HepG2 (cell line): ENCODE measurements around the gene GEMIN8. TPM values are rescaled to one million over a fixed set of nuclear protein-coding genes. Genes with fewer than 3 reads are reported as not detected.

Experiments
- CENPX ChIP-seq: sonication (generic); formaldehyde crosslinking; IDR thresholded peaks from 2 replicates; pipeline ENCODE4 v1.9.0; 2021; ENCODE audit warnings: mild to moderate bottlenecking, missing genetic modification reagents, moderate library complexity
- HNRNPLL ChIP-seq: fragments of 200-400 bp; formaldehyde crosslinking; IDR thresholded peaks from 2 replicates; pipeline ENCODE4 v1.6.1; 2017; ENCODE audit warnings: mild to moderate bottlenecking, low read depth, low read length; ENCODE audit not compliant: poor library complexity, severe bottlenecking
- KMT2A ChIP-seq: sonication (generic); formaldehyde crosslinking; IDR thresholded peaks from 2 replicates; pipeline ENCODE4 v1.4.0; 2020; ENCODE audit warnings: missing genetic modification reagents
- MAFG ChIP-seq: sonication (generic); formaldehyde crosslinking; IDR thresholded peaks from 2 replicates; pipeline ENCODE4 v1.5.1; 2020; ENCODE audit warnings: mild to moderate bottlenecking, missing genetic modification reagents
- MEIS1 ChIP-seq: sonication (generic); formaldehyde crosslinking; IDR thresholded peaks from 2 replicates; pipeline ENCODE4 v1.9.0; 2021; ENCODE audit warnings: mild to moderate bottlenecking, missing genetic modification reagents, moderate library complexity, borderline replicate concordance
- STAG1 ChIP-seq: sonication (generic); formaldehyde crosslinking; IDR thresholded peaks from 2 replicates; pipeline ENCODE4 v1.4.0; 2020; ENCODE audit warnings: missing genetic modification reagents
- ZFP82 ChIP-seq: sonication (generic); formaldehyde crosslinking; IDR thresholded peaks from 2 replicates; pipeline ENCODE4 v1.5.1; 2020; ENCODE audit warnings: mild to moderate bottlenecking, missing genetic modification reagents, borderline replicate concordance
- ZNF275 ChIP-seq: sonication (generic); formaldehyde crosslinking; IDR thresholded peaks from 2 replicates; pipeline ENCODE4 v1.8.0; 2022; ENCODE audit warnings: missing genetic modification reagents, mild to moderate bottlenecking, inconsistent platforms, borderline replicate concordance
- ZNF337 ChIP-seq: sonication (generic); formaldehyde crosslinking; IDR thresholded peaks from 2 replicates; pipeline ENCODE4 v1.5.1; 2020; ENCODE audit warnings: missing genetic modification reagents, low read depth, mild to moderate bottlenecking, borderline replicate concordance
- ZNF354B ChIP-seq: sonication (generic); formaldehyde crosslinking; IDR thresholded peaks from 2 replicates; pipeline ENCODE4 v1.8.0; 2022; ENCODE audit warnings: mild to moderate bottlenecking, missing genetic modification reagents
- ZNF496 ChIP-seq: sonication (generic); formaldehyde crosslinking; IDR thresholded peaks from 2 replicates; pipeline ENCODE4 v1.8.1; 2023; ENCODE audit warnings: mild to moderate bottlenecking, moderate library complexity, missing genetic modification reagents; ENCODE audit not compliant: insufficient replicate concordance
- ZNF709 ChIP-seq: sonication (generic); formaldehyde crosslinking; IDR thresholded peaks from 2 replicates; pipeline ENCODE4 v1.5.0; 2020; ENCODE audit warnings: mild to moderate bottlenecking, missing genetic modification reagents
- polyA plus RNA-seq, 8 experiments: library from polyadenylated mRNA; depleted of rRNA in 3 of 8; stranded (reverse) in 7 of 8; unstranded in 1 of 8; fragments of >200 nt; fragmentation: Illumina TruSeq in 4 of 8; extraction: Trizol in 4 of 8; gene quantifications; 2 replicates each; pipeline versions ENCODE4 v1.2.1 to v1.2.3, GENCODE V29; 2011 to 2016; ENCODE audit warnings: low read depth in 4 of 8, missing spikeins in 1 of 8, mixed read lengths in 1 of 8; ENCODE audit not compliant: insufficient read depth in 1 of 8
- total RNA-seq, 5 experiments: library from RNA; depleted of rRNA; stranded (reverse); fragments of >200 nt; fragmentation: Illumina TruSeq; extraction: Trizol; gene quantifications; 2 replicates each; pipeline ENCODE4 v1.2.3, GENCODE V29; 2016; ENCODE audit warnings: low read depth in 1 of 5
- TF ChIP-seq, protein P1 (sequence below): sonication (generic); formaldehyde crosslinking; IDR thresholded peaks from 2 replicates; pipeline ENCODE4 v1.4.0; 2020; ENCODE audit warnings: missing genetic modification reagents
- TF ChIP-seq, protein P2 (sequence below): sonication (generic); formaldehyde crosslinking; IDR thresholded peaks from 2 replicates; pipeline ENCODE4 v1.5.0; 2020; ENCODE audit warnings: mild to moderate bottlenecking, missing genetic modification reagents, moderate library complexity

Gene GEMIN8
- total and polyA plus RNA-seq, 2 of the 13 experiments (the other 11 are each of a cell fraction or from before 2014, with no cell fraction given): 9.7 to 23.7 TPM

DNA sequence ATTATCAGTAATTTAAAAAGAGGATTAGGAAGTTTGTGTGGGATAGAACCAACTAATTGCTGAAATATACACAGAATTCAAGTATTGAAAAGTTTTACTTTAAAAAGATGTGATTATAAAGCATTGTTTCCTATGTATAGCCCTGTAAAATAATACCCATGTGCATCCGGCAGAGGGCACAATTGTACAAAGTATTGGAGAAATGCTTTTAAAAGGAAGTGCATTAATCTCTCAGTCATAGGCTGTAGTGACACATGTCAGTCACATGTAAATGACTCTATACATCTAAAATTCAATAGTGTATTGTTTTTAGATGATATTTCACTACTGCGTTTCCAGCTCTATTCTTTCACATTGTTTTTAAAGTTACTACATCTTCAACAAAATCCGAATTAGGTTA, 9.7 kb upstream of the GEMIN8 start (continued):
- TF ChIP-seq, protein P1, sequence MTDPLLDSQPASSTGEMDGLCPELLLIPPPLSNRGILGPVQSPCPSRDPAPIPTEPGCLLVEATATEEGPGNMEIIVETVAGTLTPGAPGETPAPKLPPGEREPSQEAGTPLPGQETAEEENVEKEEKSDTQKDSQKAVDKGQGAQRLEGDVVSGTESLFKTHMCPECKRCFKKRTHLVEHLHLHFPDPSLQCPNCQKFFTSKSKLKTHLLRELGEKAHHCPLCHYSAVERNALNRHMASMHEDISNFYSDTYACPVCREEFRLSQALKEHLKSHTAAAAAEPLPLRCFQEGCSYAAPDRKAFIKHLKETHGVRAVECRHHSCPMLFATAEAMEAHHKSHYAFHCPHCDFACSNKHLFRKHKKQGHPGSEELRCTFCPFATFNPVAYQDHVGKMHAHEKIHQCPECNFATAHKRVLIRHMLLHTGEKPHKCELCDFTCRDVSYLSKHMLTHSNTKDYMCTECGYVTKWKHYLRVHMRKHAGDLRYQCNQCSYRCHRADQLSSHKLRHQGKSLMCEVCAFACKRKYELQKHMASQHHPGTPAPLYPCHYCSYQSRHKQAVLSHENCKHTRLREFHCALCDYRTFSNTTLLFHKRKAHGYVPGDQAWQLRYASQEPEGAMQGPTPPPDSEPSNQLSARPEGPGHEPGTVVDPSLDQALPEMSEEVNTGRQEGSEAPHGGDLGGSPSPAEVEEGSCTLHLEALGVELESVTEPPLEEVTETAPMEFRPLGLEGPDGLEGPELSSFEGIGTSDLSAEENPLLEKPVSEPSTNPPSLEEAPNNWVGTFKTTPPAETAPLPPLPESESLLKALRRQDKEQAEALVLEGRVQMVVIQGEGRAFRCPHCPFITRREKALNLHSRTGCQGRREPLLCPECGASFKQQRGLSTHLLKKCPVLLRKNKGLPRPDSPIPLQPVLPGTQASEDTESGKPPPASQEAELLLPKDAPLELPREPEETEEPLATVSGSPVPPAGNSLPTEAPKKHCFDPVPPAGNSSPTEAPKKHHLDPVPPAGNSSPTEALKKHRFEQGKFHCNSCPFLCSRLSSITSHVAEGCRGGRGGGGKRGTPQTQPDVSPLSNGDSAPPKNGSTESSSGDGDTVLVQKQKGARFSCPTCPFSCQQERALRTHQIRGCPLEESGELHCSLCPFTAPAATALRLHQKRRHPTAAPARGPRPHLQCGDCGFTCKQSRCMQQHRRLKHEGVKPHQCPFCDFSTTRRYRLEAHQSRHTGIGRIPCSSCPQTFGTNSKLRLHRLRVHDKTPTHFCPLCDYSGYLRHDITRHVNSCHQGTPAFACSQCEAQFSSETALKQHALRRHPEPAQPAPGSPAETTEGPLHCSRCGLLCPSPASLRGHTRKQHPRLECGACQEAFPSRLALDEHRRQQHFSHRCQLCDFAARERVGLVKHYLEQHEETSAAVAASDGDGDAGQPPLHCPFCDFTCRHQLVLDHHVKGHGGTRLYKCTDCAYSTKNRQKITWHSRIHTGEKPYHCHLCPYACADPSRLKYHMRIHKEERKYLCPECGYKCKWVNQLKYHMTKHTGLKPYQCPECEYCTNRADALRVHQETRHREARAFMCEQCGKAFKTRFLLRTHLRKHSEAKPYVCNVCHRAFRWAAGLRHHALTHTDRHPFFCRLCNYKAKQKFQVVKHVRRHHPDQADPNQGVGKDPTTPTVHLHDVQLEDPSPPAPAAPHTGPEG (CRISPR knock-in tag): no peak
- TF ChIP-seq ZNF709: no peak
- no peak for TF ChIP-seq MEIS1 (CRISPR knock-in tag)
- no peak for TF ChIP-seq HNRNPLL
- TF ChIP-seq MAFG (CRISPR knock-in tag): no peak
- TF ChIP-seq ZNF496 (CRISPR knock-in tag): no peak
- TF ChIP-seq STAG1 (CRISPR knock-in tag): peak; percentile 71
- TF ChIP-seq ZNF354B (CRISPR knock-in tag): no peak
- TF ChIP-seq CENPX (CRISPR knock-in tag): no peak
- TF ChIP-seq ZNF275: no peak
- TF ChIP-seq ZFP82: no peak
- TF ChIP-seq, protein P2, sequence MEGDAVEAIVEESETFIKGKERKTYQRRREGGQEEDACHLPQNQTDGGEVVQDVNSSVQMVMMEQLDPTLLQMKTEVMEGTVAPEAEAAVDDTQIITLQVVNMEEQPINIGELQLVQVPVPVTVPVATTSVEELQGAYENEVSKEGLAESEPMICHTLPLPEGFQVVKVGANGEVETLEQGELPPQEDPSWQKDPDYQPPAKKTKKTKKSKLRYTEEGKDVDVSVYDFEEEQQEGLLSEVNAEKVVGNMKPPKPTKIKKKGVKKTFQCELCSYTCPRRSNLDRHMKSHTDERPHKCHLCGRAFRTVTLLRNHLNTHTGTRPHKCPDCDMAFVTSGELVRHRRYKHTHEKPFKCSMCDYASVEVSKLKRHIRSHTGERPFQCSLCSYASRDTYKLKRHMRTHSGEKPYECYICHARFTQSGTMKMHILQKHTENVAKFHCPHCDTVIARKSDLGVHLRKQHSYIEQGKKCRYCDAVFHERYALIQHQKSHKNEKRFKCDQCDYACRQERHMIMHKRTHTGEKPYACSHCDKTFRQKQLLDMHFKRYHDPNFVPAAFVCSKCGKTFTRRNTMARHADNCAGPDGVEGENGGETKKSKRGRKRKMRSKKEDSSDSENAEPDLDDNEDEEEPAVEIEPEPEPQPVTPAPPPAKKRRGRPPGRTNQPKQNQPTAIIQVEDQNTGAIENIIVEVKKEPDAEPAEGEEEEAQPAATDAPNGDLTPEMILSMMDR: peak; percentile 60
- TF ChIP-seq ZNF337 (CRISPR knock-in tag): no peak
- no peak for TF ChIP-seq KMT2A (CRISPR knock-in tag)
- TF ChIP-seq, all 625 proteins: peak for 4
